Osteoblast (primary cell): ENCODE measurements around the gene SERTAD3. TPM values are rescaled to one million over a fixed set of nuclear protein-coding genes. Genes with fewer than 3 reads are reported as not detected.

Experiments used
- DNase-seq: peaks from one replicate; pipeline ENCODE4 v3.0.0; 2011; ENCODE audit warnings: low spot score, mixed read lengths; ENCODE audit not compliant: insufficient read length; ENCODE audit errors: missing footprints
- H2AFZ ChIP-seq: 2 replicates; pipeline ENCODE4 v1.6.0; 2011; ENCODE audit warnings: mild to moderate bottlenecking, low read length
- H3K27ac ChIP-seq: 2 replicates; pipeline ENCODE4 v1.5.1; 2011; ENCODE audit warnings: mild to moderate bottlenecking, low read depth, low read length, moderate library complexity
- H3K27me3 ChIP-seq: 2 replicates; pipeline ENCODE4 v1.6.0; 2012; ENCODE audit warnings: mild to moderate bottlenecking, control low read depth, inconsistent platforms, low read length, moderate library complexity; ENCODE audit not compliant: insufficient read depth
- H3K36me3 ChIP-seq: 2 replicates; pipeline ENCODE4 v1.5.1; 2011; ENCODE audit warnings: mild to moderate bottlenecking, low read length, control low read depth, moderate library complexity; ENCODE audit not compliant: insufficient read depth
- H3K4me1 ChIP-seq: 2 replicates; pipeline ENCODE4 v1.5.1; 2011; ENCODE audit warnings: mild to moderate bottlenecking, low read length, control low read depth, moderate library complexity; ENCODE audit not compliant: insufficient read depth
- H3K4me2 ChIP-seq: 2 replicates; pipeline ENCODE4 v1.6.0; 2011; ENCODE audit warnings: mild to moderate bottlenecking, low read length; ENCODE audit not compliant: insufficient read depth
- H3K4me3 ChIP-seq: fragments of 200-600 bp; sonication (generic); 3 replicates; pipeline ENCODE4 v1.5.1; 2012; ENCODE audit warnings: mild to moderate bottlenecking, low read length, inconsistent platforms; ENCODE audit not compliant: insufficient read depth
- H3K79me2 ChIP-seq: 2 replicates; pipeline ENCODE4 v1.6.0; 2012; ENCODE audit warnings: mild to moderate bottlenecking, low read length, control low read depth, inconsistent platforms; ENCODE audit not compliant: insufficient read depth
- H3K9me3 ChIP-seq: 2 replicates; pipeline ENCODE4 v1.5.1; 2011; ENCODE audit warnings: low read depth, low read length, control low read depth
- H4K20me1 ChIP-seq: 2 replicates; pipeline ENCODE4 v1.6.0; 2012; ENCODE audit warnings: mild to moderate bottlenecking, low read length, control low read depth; ENCODE audit not compliant: insufficient read depth
- total RNA-seq: library from RNA; depleted of rRNA; stranded (reverse); fragments of >200 nt; gene quantifications from 2 replicates; pipeline ENCODE4 v1.2.3, GENCODE V29; 2012
- TF ChIP-seq, protein P1 (sequence below): IDR thresholded peaks from 2 replicates; pipeline ENCODE4 v1.5.1; 2011; ENCODE audit warnings: mild to moderate bottlenecking, low read depth, low read length, moderate library complexity; ENCODE audit errors: extremely low read depth

The SERTAD3 gene
- total RNA-seq, 1 donor: 23.5 TPM

GRCh38 chr19:40424637-40425449, 19.3 kb downstream of the SERTAD3 start:
- peaks cover 20% of the 10 kb centered on the region for H3K4me1 ChIP-seq
- H4K20me1 ChIP-seq: no peaks in the 10 kb centered on the region
- H3K4me2 ChIP-seq: peak overlapping the region; percentile 89
- H3K36me3 ChIP-seq: peaks cover 15% of the 10 kb centered on the region
- peaks cover 32% of the 10 kb centered on the region for H3K79me2 ChIP-seq
- H2AFZ ChIP-seq: peak overlapping the region; percentile 69
- peak overlapping the region; percentile 97 for H3K4me3 ChIP-seq
- peak overlapping the region; percentile 95 for H3K27ac ChIP-seq
- peak; percentile 47 for DNase-seq
- H3K9me3 ChIP-seq: no peaks in the 10 kb centered on the region
- no peaks in the 10 kb centered on the region for H3K27me3 ChIP-seq
- TF ChIP-seq, protein P1, sequence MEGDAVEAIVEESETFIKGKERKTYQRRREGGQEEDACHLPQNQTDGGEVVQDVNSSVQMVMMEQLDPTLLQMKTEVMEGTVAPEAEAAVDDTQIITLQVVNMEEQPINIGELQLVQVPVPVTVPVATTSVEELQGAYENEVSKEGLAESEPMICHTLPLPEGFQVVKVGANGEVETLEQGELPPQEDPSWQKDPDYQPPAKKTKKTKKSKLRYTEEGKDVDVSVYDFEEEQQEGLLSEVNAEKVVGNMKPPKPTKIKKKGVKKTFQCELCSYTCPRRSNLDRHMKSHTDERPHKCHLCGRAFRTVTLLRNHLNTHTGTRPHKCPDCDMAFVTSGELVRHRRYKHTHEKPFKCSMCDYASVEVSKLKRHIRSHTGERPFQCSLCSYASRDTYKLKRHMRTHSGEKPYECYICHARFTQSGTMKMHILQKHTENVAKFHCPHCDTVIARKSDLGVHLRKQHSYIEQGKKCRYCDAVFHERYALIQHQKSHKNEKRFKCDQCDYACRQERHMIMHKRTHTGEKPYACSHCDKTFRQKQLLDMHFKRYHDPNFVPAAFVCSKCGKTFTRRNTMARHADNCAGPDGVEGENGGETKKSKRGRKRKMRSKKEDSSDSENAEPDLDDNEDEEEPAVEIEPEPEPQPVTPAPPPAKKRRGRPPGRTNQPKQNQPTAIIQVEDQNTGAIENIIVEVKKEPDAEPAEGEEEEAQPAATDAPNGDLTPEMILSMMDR: no peak

- Histone ChIP-seq H3K4me2 (peak overlapping the region; percentile 89), H3K4me3 (peak overlapping the region; percentile 97), H3K4me1 (peaks cover 20% of the 10 kb centered on the region), H3K27ac (peak overlapping the region; percentile 95), H3K79me2 (peaks cover 32% of the 10 kb centered on the region), H4K20me1 (no peaks in the 10 kb centered on the region), H2AFZ (no peak overlapping the region), H3K36me3 (peaks cover 15% of the 10 kb centered on the region), H3K9me3 (no peaks in the 10 kb centered on the region), H3K27me3 (no peaks in the 10 kb centered on the region)
- TF ChIP-seq, protein P1: no peak
- DNase-seq: no peak
Observed at GRCh38 chr19:40423938-40424337, 20.2 kb downstream of the SERTAD3 start.

DNA sequence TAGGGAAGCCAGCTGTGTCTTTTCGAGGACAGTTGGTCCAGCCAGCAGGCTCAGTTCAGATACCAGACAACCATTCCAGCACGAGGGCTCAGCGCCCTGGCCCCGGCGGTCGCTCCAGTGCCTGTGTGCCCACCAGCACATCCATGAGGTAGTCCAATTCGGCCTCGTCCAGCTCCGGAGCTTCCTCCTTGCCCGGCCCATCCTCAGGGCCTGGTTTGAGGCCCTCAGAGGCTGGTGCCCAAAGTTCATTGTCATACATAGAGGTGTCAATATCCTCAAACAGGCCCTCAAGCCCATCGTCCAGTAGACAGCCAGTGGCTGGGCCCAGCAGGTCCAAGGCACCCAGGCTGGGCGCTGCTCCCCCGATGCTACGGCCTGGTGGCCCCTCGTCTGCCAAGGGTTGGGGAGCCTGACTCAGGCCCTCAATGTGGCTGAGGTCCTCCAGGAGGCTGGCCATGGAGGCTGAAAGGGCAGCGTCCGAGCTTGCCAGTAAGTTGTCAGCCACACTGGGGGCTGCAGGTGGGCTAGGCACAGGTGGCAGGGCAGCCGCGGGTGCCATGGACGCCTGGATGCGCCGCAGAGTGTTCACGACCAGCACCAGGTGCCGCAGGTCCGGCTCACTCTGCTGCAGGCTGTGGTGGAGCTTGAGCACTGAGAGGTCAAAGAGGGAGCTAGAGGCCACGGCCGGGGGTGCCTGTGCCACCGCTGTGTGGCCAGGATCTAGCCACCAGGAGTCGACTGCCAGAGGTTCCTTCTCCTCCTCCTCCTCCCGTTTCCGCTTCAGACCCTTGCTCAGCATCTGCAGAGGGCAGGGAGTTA, 21.2 kb downstream of the SERTAD3 start:
- peak; percentile 48 for DNase-seq
- H3K27ac ChIP-seq: peak overlapping the region; percentile 94
- TF ChIP-seq, protein P1: no peak
- H4K20me1 ChIP-seq: no peaks in the 10 kb centered on the region
- no peaks in the 10 kb centered on the region for H3K9me3 ChIP-seq
- peaks cover 15% of the 10 kb centered on the region for H3K36me3 ChIP-seq
- H2AFZ ChIP-seq: no peak overlapping the region
- peaks cover 32% of the 10 kb centered on the region for H3K79me2 ChIP-seq
- no peak overlapping the region for H3K4me3 ChIP-seq
- H3K27me3 ChIP-seq: no peaks in the 10 kb centered on the region
- H3K4me2 ChIP-seq: peak overlapping the region; percentile 27
- H3K4me1 ChIP-seq: peaks cover 20% of the 10 kb centered on the region
